ENCODE data around the gene OTUB2.

OTUB2 gene

DNA sequence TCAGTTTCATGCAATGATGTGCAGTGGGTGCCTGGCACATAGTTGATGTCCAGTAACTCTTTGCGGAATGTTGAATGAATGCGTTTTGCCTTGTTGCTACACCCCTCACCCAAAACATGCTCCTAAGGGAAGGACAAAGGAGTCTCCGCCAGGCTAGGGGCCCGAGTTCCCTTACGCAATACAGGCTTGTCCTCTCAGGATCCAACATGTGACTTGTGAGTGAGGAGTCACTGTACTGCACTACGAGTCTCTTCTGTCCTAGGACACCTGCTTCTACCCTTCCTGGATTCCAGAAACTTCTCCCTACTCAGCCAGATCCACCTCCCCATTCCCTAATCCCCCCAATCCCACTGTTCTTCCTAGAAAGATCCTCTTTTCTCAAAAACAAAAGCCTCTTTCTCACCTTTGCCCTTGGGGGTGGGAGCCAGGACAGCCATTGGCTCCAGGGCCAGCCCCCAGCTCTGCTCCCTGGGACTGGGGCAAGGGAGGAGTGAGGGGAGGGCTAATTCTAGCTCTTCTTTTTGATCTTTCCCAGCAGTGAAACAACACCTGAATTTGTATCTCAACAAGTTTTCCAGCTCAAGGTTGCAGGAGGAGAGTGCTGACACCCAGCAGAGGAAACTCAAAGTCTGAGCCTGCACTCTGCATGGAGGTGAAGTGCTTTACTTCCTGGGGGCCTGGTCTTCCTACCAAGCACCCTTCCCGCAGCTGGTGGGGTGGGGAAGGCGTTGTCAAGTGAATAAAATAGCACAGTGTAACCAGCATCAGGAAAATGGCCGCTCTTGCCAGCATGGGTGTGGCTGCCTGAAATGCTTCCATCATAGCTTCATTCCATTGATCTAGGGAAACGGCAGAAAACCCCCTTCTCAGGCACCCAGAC, 3.4 kb upstream of the OTUB2 start:
- Mint-ChIP-seq H3K4me3 (no peak overlapping the region), H3K27ac (no peak overlapping the region), H3K9me3 (ENCODE audit: low read depth) (no peaks in the 10 kb centered on the region), H3K27me3 (peaks cover 1% of the 10 kb centered on the region), H3K4me1 (ENCODE audit: low read depth) (peaks cover 16% of the 10 kb centered on the region), H3K36me3 (no peaks in the 10 kb centered on the region)

DNA sequence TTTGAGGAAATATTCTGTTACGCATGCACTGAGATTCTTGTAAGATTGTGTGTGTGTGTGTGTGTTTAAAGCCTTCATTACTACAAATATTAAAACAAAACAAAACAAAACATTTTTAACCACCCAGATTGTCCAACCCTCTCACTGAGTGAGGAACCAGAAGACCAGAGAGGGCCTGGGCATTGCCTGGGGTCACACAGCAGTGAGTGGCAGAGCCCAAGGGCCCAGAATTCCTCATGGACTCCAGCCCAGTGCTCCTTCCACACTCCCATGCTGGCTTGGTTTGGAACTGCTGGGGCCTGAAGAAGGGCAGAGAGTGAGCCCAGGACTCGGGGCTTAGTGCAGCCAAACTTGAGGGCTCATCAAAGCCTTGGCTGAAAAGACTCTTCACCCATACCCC, 1.6 kb upstream of the OTUB2 start:
- Mint-ChIP-seq H3K27ac (no peak overlapping the region), H3K36me3 (no peaks in the 10 kb centered on the region), H3K4me3 (no peak overlapping the region), H3K9me3 (ENCODE audit: low read depth) (no peaks in the 10 kb centered on the region), H3K4me1 (ENCODE audit: low read depth) (peaks cover 27% of the 10 kb centered on the region), H3K27me3 (peaks cover 1% of the 10 kb centered on the region)

DNA sequence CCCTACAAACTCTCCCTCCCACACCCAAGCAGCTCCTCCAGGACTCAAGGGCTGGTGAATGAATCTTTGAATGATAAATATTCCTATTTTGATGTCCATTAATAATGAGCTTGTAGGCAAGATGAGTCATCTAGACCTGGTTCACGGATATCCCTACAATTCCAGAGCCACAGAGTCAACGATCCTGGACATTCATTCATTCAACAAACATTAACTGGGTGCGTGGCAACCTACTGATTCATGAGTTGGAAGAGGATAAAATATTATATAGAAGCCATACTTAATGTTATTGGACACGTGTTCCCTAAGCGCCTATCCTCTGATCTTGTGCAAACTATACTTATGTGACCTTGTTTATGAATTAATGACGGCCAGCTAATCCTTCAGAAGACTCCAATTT, 420 bp upstream of the OTUB2 start:
- no peaks in the 10 kb centered on the region for H3K9me3 Mint-ChIP-seq (ENCODE audit: low read depth)
- peak overlapping the region; percentile 86 for H3K4me3 Mint-ChIP-seq
- H3K36me3 Mint-ChIP-seq, result no peaks in the 10 kb centered on the region
- peaks cover 1% of the 10 kb centered on the region for H3K27me3 Mint-ChIP-seq
- peaks cover 27% of the 10 kb centered on the region for H3K4me1 Mint-ChIP-seq (ENCODE audit: low read depth)
- H3K27ac Mint-ChIP-seq, result peak overlapping the region; percentile 34

DNA sequence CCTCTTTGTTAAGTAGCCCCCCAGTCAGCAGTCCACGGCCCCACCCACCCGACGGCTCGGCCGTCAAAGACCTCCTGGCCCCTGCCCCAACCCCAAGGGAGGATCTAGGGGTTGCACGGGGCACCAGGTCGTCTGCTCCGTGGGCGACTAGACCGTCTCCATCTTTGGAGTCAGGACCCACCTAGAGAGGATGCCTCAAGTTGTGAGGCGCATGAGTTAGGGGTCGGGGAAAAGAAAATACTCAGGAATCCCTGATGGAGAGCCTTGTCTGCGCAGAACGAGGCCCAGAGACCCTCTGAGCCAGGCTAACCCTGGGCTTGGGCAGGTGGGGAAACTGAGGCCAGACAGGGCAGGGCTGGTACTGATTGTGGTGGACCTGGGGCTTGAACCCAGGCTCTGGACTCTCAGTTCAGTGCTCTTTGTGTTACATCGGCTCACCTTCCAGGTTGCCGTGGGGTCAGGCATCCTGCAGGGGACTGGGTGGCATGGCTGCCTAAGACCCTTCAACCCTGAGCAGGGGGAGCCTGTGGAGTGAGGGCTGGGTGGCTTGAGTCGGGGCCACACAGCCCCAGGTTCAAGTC, 839 bp downstream of the OTUB2 start:
- no peaks in the 10 kb centered on the region for H3K36me3 Mint-ChIP-seq
- peaks cover 1% of the 10 kb centered on the region for H3K27me3 Mint-ChIP-seq
- no peaks in the 10 kb centered on the region for H3K9me3 Mint-ChIP-seq (ENCODE audit: low read depth)
- peaks cover 21% of the 10 kb centered on the region for H3K4me1 Mint-ChIP-seq (ENCODE audit: low read depth)
- H3K27ac Mint-ChIP-seq, result no peak overlapping the region
- peak overlapping the region; percentile 64 for H3K4me3 Mint-ChIP-seq

DNA sequence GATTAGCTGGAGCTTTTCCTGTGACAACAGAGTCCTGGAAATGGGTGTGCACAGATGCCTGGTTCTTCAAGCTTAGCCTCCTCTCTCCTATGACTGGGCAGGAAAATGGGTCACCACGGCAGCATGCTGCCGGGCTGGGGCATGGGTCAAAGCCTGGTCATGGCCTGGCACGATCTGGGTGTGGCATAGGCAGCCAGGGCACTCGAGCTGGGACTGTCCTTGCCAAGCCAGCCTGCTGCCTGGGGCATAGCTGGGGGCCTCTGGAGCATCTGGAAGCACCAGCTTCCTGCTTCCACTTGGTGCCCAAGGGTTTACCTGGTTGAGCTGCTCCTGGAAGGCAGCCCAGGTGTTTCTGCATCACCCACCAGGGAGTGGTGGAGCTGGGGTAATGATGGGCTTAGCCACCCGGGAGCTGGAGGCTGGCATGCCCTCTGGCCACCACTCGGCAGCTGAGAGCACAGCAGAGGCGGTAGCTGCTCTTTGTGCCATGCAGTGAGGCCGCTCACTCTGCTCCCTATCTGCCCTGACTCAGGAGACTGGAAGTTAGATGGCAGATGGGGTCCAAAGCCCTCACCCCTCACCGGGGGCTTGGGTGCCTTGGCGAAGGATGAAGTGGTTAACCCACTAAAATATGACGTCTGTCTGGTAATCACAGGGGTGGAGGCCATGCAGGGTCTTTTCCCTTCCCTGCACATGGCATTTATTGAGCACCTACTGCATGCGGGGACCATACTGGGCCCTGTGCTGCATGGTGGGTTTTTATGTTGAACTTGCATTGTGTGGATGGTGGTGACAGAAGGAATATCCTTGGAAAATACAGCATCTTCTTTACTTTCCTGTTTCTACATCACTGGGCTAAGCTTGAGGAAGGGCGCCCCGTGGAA, 1.7 kb downstream of the OTUB2 start:
- Mint-ChIP-seq H3K27me3 (peaks cover 1% of the 10 kb centered on the region), H3K4me1 (ENCODE audit: low read depth) (peaks cover 17% of the 10 kb centered on the region), H3K27ac (peak overlapping the region; percentile 78), H3K36me3 (no peaks in the 10 kb centered on the region), H3K4me3 (peak overlapping the region; percentile 68), H3K9me3 (ENCODE audit: low read depth) (no peaks in the 10 kb centered on the region)

DNA sequence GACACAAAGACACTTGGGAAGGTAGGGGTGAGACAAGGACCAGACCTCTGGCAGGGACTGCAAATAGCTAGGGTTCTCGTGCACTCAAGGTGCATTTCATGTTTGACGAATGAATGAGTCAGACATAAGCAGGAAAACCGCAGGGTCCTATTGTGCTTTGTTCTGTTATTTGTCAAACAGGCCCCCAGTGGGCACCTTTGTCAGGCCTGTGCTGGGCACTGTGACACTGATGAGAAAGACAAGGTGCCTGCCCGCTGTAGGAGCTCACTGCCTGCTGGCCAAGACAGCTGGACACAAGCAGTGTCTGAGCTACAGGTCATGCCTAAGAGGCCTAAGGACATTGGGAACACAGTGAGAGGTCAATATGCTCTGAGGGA, 2.3 kb downstream of the OTUB2 start:
- peaks cover 16% of the 10 kb centered on the region for H3K4me1 Mint-ChIP-seq (ENCODE audit: low read depth)
- peak overlapping the region; percentile 68 for H3K4me3 Mint-ChIP-seq
- H3K27ac Mint-ChIP-seq, result peak overlapping the region; percentile 78
- H3K27me3 Mint-ChIP-seq, result no peaks in the 10 kb centered on the region
- no peaks in the 10 kb centered on the region for H3K9me3 Mint-ChIP-seq (ENCODE audit: low read depth)
- no peaks in the 10 kb centered on the region for H3K36me3 Mint-ChIP-seq

DNA sequence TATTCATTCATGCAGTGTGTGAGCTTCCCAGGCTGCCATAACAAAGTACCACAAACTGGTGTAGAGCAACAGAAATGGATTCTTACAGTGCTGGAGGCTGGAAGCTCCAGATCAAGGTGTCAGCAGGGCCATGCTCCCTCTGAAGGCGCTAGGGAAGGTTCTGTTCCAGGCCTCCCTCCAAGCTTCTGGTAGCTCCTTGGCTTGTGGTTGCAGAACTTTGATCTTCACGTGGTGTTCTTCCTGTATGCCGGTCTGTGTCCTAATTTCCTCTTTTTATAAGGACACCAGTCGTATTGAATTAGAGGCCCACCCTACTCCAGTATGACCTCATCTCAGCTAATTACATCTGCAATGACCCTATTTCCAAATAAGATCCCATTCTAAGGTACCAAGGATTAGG, 3.1 kb downstream of the OTUB2 start:
- H3K4me3 Mint-ChIP-seq, result no peak overlapping the region
- no peak overlapping the region for H3K27ac Mint-ChIP-seq
- H3K9me3 Mint-ChIP-seq (ENCODE audit: low read depth), result no peaks in the 10 kb centered on the region
- peaks cover 16% of the 10 kb centered on the region for H3K4me1 Mint-ChIP-seq (ENCODE audit: low read depth)
- no peaks in the 10 kb centered on the region for H3K27me3 Mint-ChIP-seq
- no peaks in the 10 kb centered on the region for H3K36me3 Mint-ChIP-seq

DNA sequence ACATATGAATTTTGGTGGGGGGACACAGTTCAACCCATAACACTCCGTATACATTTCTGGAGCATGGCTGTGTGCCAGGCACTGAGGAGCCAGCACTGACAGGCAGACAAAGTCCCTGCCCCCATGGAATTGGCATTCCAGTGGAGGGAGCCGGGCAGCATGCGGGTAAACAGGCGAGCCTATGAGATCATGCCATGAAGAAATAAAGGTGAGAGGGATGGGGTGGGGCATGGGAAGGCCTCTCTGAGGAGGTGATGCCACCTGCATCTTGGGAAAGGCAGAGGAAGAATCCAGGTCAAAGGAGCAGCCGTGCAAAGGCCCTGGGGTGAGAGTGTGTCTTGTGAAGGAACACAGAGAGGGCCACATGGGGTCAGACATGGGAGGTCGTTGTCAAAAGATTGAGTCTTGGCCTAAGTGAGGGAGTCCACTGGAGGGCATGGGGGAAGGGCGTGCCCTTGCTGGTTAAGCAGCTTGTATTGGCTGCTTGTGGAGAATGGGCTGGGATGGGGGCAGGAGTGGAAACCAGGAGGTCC, 3.6 kb downstream of the OTUB2 start:
- Mint-ChIP-seq H3K4me1 (ENCODE audit: low read depth) (peaks cover 16% of the 10 kb centered on the region), H3K9me3 (ENCODE audit: low read depth) (no peaks in the 10 kb centered on the region), H3K36me3 (no peaks in the 10 kb centered on the region), H3K27me3 (no peaks in the 10 kb centered on the region), H3K4me3 (no peak overlapping the region), H3K27ac (no peak overlapping the region)

DNA sequence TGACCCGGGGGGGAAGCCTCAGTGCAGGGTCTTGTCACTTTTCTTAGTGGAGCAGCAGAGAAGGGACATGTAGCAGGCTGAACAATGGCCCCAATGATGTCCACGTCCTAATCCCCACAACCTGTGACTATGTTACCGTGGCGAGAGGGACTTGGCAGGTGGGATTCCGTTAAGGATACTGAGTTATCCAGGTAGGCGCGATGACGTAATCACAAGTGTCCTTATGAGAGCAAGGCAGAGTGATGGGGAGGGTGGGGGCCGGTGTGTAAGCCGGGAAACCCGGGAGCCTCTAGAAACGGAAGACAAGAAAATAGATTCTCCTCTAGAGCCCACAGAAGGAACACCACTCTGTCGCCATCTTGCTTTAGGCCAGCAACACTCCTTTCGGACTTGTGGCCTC, 4.4 kb downstream of the OTUB2 start:
- H3K4me1 Mint-ChIP-seq (ENCODE audit: low read depth), result peaks cover 16% of the 10 kb centered on the region
- no peak overlapping the region for H3K27ac Mint-ChIP-seq
- H3K4me3 Mint-ChIP-seq, result no peak overlapping the region
- H3K36me3 Mint-ChIP-seq, result no peaks in the 10 kb centered on the region
- H3K27me3 Mint-ChIP-seq, result no peaks in the 10 kb centered on the region
- no peaks in the 10 kb centered on the region for H3K9me3 Mint-ChIP-seq (ENCODE audit: low read depth)

DNA sequence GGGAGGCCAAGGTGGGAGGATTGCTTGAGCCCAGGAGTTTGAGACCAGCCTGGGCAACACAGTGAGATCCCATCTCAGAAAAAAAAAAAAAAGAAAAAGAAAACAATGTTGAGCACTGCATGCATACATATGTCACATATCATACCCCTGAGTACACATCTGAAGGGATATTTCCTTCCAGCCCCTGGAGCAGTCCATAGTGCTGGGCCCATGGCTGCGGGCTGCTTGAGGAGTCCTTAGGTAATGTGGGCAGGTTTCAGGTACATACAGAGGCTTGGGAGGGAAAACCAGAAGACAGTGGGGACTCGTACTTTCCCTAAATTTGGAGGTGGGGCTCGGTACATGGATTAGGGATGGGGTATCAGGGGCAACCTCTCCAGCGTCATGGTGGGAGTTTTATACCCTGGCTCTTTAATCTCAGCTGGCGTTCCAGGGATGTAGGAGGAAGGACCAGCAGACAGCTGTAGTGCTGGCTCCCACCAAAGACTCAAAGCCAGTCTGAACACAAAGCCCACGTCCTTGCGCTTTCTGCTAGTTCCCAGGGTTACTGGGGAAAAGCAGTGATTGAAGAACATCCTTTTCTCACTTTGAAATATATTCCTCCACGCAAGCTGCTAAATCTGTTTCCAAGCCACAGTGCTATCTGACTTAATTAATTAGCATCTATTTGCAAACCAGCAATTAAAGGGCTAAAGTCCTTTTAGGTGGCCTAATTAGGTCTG, 5.2 kb downstream of the OTUB2 start:
- peaks cover 10% of the 10 kb centered on the region for H3K4me1 Mint-ChIP-seq (ENCODE audit: low read depth)
- H3K36me3 Mint-ChIP-seq, result no peaks in the 10 kb centered on the region
- H3K9me3 Mint-ChIP-seq (ENCODE audit: low read depth), result no peaks in the 10 kb centered on the region
- no peaks in the 10 kb centered on the region for H3K27me3 Mint-ChIP-seq
- H3K4me3 Mint-ChIP-seq, result no peak overlapping the region
- H3K27ac Mint-ChIP-seq, result no peak overlapping the region

DNA sequence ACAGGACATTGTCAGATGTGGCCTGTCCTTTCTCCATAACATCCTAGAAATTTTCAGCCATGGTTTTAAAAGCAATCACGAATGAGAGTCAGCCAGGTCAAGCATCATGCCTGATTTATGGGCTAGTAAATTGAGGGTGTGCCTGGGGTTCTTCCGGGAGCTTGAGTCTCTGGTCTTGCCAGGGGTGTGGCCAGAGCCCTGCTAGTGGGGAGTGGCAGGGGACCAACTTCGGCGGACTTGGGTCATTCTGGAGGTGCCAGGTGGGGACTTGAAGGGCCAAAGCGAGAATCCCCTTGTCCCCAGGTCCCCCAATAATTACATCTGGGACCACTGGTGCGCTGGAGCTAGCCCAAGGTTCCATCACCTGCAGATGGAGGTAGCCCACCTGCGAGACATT, 5.7 kb downstream of the OTUB2 start:
- Mint-ChIP-seq H3K4me1 (ENCODE audit: low read depth) (peaks cover 13% of the 10 kb centered on the region), H3K36me3 (no peaks in the 10 kb centered on the region), H3K9me3 (ENCODE audit: low read depth) (no peaks in the 10 kb centered on the region), H3K27me3 (no peaks in the 10 kb centered on the region), H3K27ac (no peak overlapping the region), H3K4me3 (no peak overlapping the region)

DNA sequence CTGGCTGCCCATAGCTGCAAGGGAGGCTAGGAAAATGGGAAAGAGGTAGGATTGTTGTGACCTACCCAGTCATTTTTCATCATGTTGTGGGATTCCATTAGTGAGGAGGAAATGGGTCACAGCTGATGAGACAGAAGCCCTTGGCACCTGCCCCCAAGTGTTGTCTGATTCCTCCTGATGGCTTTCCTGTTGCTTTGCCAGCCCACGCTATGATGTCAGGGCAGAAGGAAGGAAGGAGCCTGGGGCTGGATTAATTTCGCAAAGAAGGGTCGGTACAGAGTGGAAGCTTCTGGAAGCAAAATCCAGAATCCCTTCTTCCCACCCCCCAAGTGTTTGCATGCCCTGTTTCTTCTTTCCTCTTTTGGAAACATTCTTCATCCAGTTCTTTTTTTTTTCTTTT, 8.7 kb downstream of the OTUB2 start:
- H3K27ac Mint-ChIP-seq, result no peak overlapping the region

DNA sequence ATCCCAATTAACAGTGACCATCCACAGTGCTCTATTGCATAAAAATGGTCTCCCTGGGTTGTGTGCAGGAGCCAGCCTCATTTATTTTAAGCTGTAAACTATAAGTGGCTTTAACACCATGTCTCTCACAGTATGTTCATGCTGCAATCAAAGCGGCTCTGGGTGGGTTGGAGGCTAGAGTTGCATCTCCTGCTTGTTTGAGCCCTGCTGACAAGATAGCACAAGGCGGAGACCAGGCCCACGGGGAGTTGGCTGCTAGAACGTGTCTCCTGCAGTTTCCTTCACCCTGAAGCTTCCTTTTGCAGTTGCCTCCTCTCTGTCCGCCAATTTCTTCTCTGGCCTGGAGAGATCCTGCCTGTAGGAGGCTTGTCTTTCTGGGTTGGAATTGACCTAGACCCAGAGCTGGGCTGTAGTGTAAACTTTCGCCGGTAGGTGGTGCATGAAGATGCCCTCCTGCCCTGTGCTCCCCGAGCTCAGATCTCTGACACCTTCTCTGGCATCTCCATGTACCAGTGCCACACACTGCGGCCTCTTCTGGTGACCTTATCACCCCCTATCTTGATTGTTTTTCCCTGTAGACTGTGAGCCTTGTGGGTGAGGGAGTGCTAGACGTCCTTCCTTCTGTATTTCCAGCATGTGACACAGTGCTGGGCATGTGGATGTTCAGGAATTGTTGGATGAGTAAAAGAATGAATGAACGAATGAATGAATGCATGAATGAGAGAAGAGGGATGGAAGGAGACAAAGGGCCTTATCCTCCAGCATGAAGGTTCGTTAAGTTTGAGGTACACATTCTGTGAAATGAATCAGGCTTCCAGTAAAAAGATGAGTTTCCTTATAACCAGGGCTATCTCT, 10.4 kb downstream of the OTUB2 start:
- H3K27ac Mint-ChIP-seq, result peak overlapping the region; percentile 24

More for the DNA sequence above, 8.7 kb downstream of the OTUB2 start:
- Mint-ChIP-seq H3K27me3 (no peaks in the 10 kb centered on the region), H3K36me3 (no peaks in the 10 kb centered on the region), H3K4me3 (no peak overlapping the region), H3K4me1 (ENCODE audit: low read depth) (peaks cover 3% of the 10 kb centered on the region), H3K9me3 (ENCODE audit: low read depth) (no peaks in the 10 kb centered on the region)

DNA sequence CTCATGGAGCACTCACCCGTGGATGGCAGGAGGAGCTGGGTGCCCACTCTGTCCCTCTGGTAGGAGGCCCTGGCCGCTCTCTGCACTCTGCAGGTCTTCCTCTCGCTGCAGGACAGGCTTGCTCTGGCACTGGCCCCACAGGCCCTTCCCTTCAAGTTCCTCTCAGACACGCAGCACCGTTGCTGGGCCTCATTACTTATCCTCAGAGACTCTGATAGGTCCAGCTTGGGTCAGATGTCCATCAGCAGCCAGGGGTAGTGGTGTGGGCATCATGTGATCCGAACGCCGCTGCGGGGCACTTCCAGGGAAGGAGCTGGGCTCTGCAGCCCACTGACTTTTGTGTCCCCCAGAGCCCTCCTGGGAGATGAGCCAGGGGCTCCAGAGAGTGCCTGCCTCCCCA, 11.8 kb downstream of the OTUB2 start:
- no peaks in the 10 kb centered on the region for H3K36me3 Mint-ChIP-seq
- no peak overlapping the region for H3K4me3 Mint-ChIP-seq
- peaks cover 3% of the 10 kb centered on the region for H3K4me1 Mint-ChIP-seq (ENCODE audit: low read depth)

More for the DNA sequence above, 10.4 kb downstream of the OTUB2 start:
- no peak overlapping the region for H3K4me3 Mint-ChIP-seq
- peaks cover 3% of the 10 kb centered on the region for H3K4me1 Mint-ChIP-seq (ENCODE audit: low read depth)
- no peaks in the 10 kb centered on the region for H3K36me3 Mint-ChIP-seq
- H3K27me3 Mint-ChIP-seq, result no peaks in the 10 kb centered on the region
- H3K9me3 Mint-ChIP-seq (ENCODE audit: low read depth), result no peaks in the 10 kb centered on the region

More for the DNA sequence above, 11.8 kb downstream of the OTUB2 start:
- Mint-ChIP-seq H3K27me3 (no peaks in the 10 kb centered on the region), H3K27ac (no peak overlapping the region), H3K9me3 (ENCODE audit: low read depth) (no peaks in the 10 kb centered on the region)
